Nephron (organoid): ENCODE data around the gene VAV2.

Experiments
- H3K27ac Mint-ChIP-seq, 3 experiments: 2 replicates each; pipeline ENCODE4 v1.8.0; 2020; ENCODE audit warnings: mixed read lengths in 3 of 3, mild to moderate bottlenecking in 2 of 3, moderate library complexity in 1 of 3
- H3K27me3 Mint-ChIP-seq: 2 replicates; pipeline ENCODE4 v1.8.0; 2021; ENCODE audit warnings: low read depth, mild to moderate bottlenecking, moderate library complexity, mixed read lengths
- H3K36me3 Mint-ChIP-seq: 2 replicates; pipeline ENCODE4 v1.8.0; 2020; ENCODE audit warnings: low read depth, mixed read lengths
- H3K4me1 Mint-ChIP-seq: 2 replicates; pipeline ENCODE4 v1.8.0; 2020; ENCODE audit warnings: mixed read lengths
- H3K4me3 Mint-ChIP-seq, 3 experiments: 2 replicates each; pipeline ENCODE4 v1.8.0; 2020; ENCODE audit warnings: mild to moderate bottlenecking in 3 of 3, mixed read lengths in 3 of 3, moderate library complexity in 2 of 3
- H3K9me3 Mint-ChIP-seq: 2 replicates; pipeline ENCODE4 v1.8.0; 2020; ENCODE audit warnings: mixed read lengths
- CTCF ChIP-seq, 3 experiments: fragments of 200-600 bp; sonication (generic); IDR thresholded peaks; one replicate each; pipeline ENCODE4 v1.5.0; 2021; ENCODE audit warnings: antibody characterized with exemption in 3 of 3; ENCODE audit not compliant: unreplicated experiment in 3 of 3

Gene VAV2

GRCh38 chr9:133732639-133733408 lies 259.3 kb downstream of the VAV2 start:
- no peak overlapping the region for H3K27ac Mint-ChIP-seq
- H3K4me1 Mint-ChIP-seq, result peaks cover 8% of the 10 kb centered on the region
- no peak overlapping the region for H3K4me3 Mint-ChIP-seq
- H3K9me3 Mint-ChIP-seq, result no peaks in the 10 kb centered on the region
- no peak for TF ChIP-seq CTCF (IDR thresholded peaks at IDR 0.05; ENCODE audit: unreplicated experiment in 3 of 3)
- H3K36me3 Mint-ChIP-seq, result no peaks in the 10 kb centered on the region
- peaks cover 4% of the 10 kb centered on the region for H3K27me3 Mint-ChIP-seq

GRCh38 chr9:133731876-133732638 lies 260.1 kb downstream of the VAV2 start:
- Mint-ChIP-seq H3K4me1 (peaks cover 5% of the 10 kb centered on the region), H3K36me3 (no peaks in the 10 kb centered on the region), H3K4me3 (no peak overlapping the region), H3K9me3 (no peaks in the 10 kb centered on the region), H3K27ac (no peak overlapping the region), H3K27me3 (peaks cover 4% of the 10 kb centered on the region)
- TF ChIP-seq CTCF (IDR thresholded peaks at IDR 0.05; ENCODE audit: unreplicated experiment in 3 of 3), result no peak

- Mint-ChIP-seq H3K27me3 (no peaks in the 10 kb centered on the region), H3K4me1 (peaks cover 3% of the 10 kb centered on the region), H3K4me3 (no peak overlapping the region), H3K27ac (no peak overlapping the region), H3K9me3 (no peaks in the 10 kb centered on the region), H3K36me3 (no peaks in the 10 kb centered on the region)
- TF ChIP-seq CTCF (IDR thresholded peaks at IDR 0.05; ENCODE audit: unreplicated experiment in 3 of 3), result no peak
Measured at GRCh38 chr9:133730994-133731715, 261.0 kb downstream of the VAV2 start.

- H3K4me1 Mint-ChIP-seq, result no peaks in the 10 kb centered on the region
- H3K36me3 Mint-ChIP-seq, result no peaks in the 10 kb centered on the region
- TF ChIP-seq CTCF (IDR thresholded peaks at IDR 0.05; ENCODE audit: unreplicated experiment in 3 of 3), result no peak
- no peaks in the 10 kb centered on the region for H3K9me3 Mint-ChIP-seq
- H3K27me3 Mint-ChIP-seq, result peaks cover 7% of the 10 kb centered on the region
- H3K27ac Mint-ChIP-seq, result no peak overlapping the region
- no peak overlapping the region for H3K4me3 Mint-ChIP-seq
Measured at GRCh38 chr9:133729617-133730281, 262.4 kb downstream of the VAV2 start.

GRCh38 chr9:133728856-133729616 lies 263.1 kb downstream of the VAV2 start:
- peaks cover 2% of the 10 kb centered on the region for H3K36me3 Mint-ChIP-seq
- no peaks in the 10 kb centered on the region for H3K9me3 Mint-ChIP-seq
- no peaks in the 10 kb centered on the region for H3K4me1 Mint-ChIP-seq
- peaks cover 7% of the 10 kb centered on the region for H3K27me3 Mint-ChIP-seq
- no peak overlapping the region for H3K4me3 Mint-ChIP-seq
- no peak overlapping the region for H3K27ac Mint-ChIP-seq
- no peak for TF ChIP-seq CTCF (IDR thresholded peaks at IDR 0.05; ENCODE audit: unreplicated experiment in 3 of 3)
